GM19328 (cell line): ENCODE data around the gene BICRA.
"Not testable (repeated sequence)": the region's sequence is repeated elsewhere in the genome, so short reads cannot be mapped to it uniquely, and the experiment has no call there.

Experiments
- ATAC-seq: cut with Tn5 transposase; IDR thresholded peaks from one replicate; pipeline ENCODE4 v1.9.1; 2021; ENCODE audit warnings: mild to moderate bottlenecking, moderate library complexity; ENCODE audit not compliant: unreplicated experiment

Gene BICRA

DNA sequence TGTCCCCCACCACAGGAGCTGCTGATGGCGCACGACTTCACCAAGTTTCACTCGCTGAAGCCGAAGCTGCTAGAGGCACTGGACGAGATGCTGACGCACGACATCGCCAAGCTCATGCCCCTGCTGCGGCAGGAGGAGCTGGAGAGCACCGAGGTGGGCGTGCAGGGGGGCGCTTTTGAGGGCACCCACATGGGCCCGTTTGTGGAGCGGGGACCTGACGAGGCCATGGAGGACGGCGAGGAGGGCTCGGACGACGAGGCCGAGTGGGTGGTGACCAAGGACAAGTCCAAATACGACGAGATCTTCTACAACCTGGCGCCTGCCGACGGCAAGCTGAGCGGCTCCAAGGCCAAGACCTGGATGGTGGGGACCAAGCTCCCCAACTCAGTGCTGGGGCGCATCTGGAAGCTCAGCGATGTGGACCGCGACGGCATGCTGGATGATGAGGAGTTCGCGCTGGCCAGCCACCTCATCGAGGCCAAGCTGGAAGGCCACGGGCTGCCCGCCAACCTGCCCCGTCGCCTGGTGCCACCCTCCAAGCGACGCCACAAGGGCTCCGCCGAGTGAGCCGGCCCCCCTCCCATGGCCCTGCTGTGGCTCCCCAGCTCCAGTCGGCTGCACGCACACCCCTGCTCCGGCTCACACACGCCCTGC, 132.1 kb downstream of the BICRA start:
- ATAC-seq, result no peak

DNA sequence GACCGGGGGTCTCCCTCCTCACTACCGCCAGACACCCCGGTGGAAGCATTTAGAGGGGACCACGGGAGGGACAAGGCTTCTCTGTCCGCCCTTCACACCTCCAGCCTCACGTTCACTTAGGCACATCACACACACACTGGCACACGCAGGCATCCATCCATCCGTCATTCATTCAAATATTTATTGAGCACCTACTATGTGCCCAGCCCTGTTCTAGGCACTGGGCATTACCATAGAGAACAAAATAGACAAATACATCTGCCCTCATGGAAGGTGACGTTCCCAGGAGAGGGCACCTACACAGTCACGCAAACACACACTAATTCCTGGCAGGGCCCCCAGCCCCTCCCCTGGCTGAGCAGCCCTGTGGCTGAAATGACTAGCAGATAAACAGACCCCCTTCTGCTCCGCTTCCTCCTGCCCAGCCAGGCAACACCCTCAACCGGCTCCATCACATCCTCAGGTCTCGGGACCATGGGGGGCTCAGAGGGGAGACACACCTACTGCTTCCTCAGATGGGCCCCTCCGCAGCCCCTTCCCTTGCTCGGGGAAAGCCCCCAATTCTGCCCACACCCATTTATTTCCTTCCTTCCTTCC, 132.7 kb downstream of the BICRA start:
- no peak for ATAC-seq

DNA sequence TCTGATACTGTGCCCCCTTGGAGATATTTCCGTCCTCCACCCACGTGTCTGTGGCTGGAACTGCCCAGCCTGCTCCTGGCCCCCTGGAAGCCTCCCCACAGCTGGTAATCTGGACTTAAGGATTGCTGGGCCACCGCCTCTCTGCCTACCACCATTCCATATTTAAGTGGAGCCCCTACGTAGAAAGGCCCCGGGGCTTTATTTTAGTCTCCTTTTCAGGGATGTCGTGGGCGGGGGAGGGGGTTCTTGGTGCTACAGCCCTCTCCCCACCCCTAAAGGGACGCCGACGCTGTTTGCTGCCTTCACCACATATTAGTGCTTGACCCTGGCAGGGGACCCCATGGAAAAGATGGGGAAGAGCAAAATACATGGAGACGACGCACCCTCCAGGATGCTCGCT, 133.7 kb downstream of the BICRA start:
- no peak for ATAC-seq

DNA sequence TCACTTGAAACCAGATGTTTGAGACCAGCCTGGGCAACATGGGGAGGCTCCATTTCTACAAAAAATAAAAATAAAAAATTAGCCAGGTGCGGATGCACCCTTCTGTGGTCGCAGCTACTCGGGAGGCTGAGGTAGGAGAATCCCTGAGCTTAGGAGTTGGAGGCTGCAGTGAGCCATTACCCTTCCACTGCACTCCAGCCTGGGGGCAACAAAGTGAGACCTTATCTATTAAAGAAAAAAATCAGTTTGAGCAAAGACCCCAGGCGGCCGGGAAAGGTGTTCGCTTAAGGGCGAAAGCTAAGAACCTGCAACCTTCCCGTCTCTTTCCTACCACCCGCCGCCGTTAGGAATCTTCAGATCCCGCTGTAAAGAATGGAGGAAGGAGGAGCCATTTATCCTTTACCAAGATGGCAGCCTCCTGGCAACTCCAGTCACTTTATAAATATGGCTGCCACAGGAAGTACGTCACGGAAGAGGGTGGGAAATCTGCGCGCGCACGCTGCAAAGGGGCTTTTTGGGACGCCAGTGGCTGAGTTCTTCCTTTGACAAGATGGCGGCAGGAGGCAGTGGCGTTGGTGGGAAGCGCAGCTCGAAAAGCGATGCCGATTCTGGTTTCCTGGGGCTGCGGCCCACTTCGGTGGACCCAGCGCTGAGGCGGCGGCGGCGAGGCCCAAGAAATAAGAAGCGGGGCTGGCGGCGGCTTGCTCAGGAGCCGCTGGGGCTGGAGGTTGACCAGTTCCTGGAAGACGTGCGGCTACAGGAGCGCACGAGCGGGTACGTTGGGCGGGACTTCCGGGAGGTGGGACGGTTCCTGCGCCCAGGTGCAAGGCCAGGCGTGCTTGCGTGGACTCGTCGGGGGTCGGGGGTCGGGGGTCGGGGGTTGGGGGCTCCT, 136.3 kb downstream of the BICRA start, which contains the start of gene NOP53:
NOP53 (plus strand) TSS at position 537 of the 892 bp plus-strand sequence; CDS start at position 551, 14 bp downstream.
- no peak for ATAC-seq

DNA sequence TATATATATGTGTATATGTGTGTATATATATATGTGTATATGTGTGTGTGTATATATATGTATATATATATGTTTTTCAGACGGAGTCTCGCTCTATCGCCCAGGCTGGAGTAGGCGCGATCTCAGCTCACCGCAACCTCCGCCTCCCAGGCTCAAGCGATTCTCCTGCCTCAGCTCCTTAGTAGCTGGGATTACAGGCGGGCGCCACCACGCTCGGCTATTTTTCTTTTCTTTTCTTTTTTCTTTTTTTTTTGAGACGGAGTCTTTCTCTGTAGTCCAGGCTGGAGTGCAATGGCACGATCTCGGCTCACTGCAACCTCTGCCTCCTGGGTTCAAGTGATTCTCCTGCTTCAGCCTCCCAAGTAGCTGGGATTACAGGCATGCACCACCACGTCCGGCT, 137.2 kb downstream of the BICRA start:
- not testable (repeated sequence) for ATAC-seq

DNA sequence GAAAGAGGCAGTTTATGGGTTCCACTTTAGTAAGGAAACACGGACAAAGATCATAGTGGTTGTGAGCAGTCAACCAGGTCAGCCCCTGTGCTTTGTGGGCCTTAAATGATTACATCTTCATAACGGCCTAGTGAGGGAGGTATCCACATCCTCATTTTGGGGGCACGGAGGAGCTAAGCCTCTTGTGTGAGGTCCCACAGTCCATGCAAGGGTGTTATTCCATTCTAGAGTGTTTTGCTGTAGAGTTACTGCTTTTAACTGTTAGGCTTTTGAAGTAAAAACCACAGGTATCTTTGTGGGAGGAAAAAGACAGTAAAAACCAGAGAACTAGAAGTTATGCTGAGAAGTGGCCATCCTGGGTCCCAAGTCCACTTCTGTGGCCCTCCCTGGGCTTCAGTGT, 140.4 kb downstream of the BICRA start:
- no peak for ATAC-seq

DNA sequence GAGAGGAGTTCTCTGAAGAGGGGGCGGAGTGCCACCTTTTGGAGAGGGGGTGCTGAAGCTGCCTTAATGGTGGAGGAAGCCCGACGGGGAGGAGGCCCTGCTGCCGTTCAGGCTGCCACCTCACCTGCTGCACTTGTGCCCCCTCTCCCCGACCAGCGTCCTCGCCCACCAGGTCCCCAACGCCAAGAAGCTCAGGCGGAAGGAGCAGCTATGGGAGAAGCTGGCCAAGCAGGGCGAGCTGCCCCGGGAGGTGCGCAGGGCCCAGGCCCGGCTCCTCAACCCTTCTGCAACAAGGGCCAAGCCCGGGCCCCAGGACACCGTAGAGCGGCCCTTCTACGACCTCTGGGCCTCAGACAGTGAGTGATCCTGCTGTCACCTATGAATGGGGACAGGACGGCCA, 141.8 kb downstream of the BICRA start:
- ATAC-seq, result no peak

DNA sequence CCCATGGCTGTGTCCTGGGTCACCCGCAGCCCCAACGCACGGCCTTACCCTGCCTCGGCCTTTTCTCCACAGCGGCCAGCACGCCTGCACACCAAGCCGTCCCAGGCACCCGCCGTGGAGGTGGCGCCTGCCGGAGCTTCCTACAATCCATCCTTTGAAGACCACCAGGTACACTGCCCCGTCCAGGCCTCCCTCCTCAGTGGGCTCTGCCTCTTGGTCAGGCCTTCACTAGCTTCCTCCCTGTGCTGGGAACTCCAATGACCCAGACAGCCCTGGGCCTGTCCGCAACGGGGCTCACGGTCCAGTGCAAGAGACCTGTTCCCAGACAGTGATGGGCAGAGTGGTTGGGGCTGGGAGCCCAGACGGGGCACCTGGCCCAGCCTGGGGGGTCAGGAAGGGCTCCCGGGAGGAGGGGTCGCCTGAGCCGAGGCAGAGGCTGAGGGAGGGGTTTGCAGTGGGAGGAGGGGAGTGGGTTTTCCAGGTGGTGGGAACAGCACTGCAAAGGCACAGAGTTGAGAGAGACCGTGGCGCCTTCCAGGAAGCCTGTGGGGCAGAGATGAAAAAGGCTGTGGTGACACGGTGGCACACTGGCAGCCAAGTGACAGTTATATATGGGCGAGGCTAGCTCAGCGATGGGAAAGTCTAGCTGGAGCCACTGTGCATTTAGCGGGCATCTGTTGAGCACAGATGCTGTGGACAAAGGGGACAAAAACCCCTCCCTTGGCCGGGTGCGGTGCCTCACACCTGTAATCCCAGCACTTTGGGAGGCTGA, 143.7 kb downstream of the BICRA start:
- no peak for ATAC-seq
